Kidney (tissue), 14 donors: ENCODE results near the gene ABCB6. TPM values are rescaled to one million over a fixed set of nuclear protein-coding genes. Genes with fewer than 3 reads are reported as not detected.

Source experiments
- DNase-seq, 5 donors: peaks; one replicate each; pipeline ENCODE4 v3.0.0-alpha.2; 2013 to 2020
- FAIRE-seq: peaks from 2 replicates; lab custom pipeline; 2012; peaks lifted over from hg19 to GRCh38; lab: Jason Lieb, UNC
- H3K27ac ChIP-seq, 2 donors: one replicate each; pipeline ENCODE4 v1.7.0; 2013; ENCODE audit warnings: low read depth in 2 of 2, low read length in 2 of 2, inconsistent platforms in 1 of 2
- H3K27me3 ChIP-seq: one replicate; pipeline ENCODE4 v1.7.1; 2013; ENCODE audit warnings: low read length, inconsistent platforms; ENCODE audit not compliant: control insufficient read depth, insufficient read depth
- H3K36me3 ChIP-seq, 3 donors: one replicate each; pipeline versions ENCODE4 v1.7.0 to v1.7.1; 2013; ENCODE audit warnings: low read length in 3 of 3, control low read depth in 1 of 3, inconsistent platforms in 1 of 3; ENCODE audit not compliant: insufficient read depth in 3 of 3, control insufficient read depth in 2 of 3
- H3K4me1 ChIP-seq, 3 donors: one replicate each; pipeline versions ENCODE4 v1.7.0 to v1.7.1; 2013; ENCODE audit warnings: low read length in 3 of 3, inconsistent platforms in 1 of 3, low read depth in 1 of 3; ENCODE audit not compliant: control insufficient read depth in 2 of 3, insufficient read depth in 2 of 3
- H3K4me3 ChIP-seq, 3 donors: one replicate each; pipeline versions ENCODE4 v1.7.0 to v1.8.1; 2013; ENCODE audit warnings: low read length in 3 of 3, control low read depth in 1 of 3, inconsistent platforms in 1 of 3
- H3K9ac ChIP-seq, 3 donors: one replicate each; pipeline versions ENCODE4 v1.7.0 to v1.7.1; 2013; ENCODE audit warnings: low read length in 3 of 3, control low read depth in 1 of 3, inconsistent platforms in 1 of 3
- H3K9me3 ChIP-seq, 3 donors: one replicate each; pipeline versions ENCODE4 v1.7.0 to v1.7.1; 2013; ENCODE audit warnings: low read length in 3 of 3, control low read depth in 1 of 3, inconsistent platforms in 1 of 3; ENCODE audit not compliant: control insufficient read depth in 2 of 3, insufficient read depth in 1 of 3
- CTCF ChIP-seq: IDR thresholded peaks from 3 replicates; pipeline ENCODE4 v1.5.1; 2012; ENCODE audit warnings: mild to moderate bottlenecking, moderate library complexity, borderline replicate concordance; ENCODE audit not compliant: insufficient read depth; ENCODE audit errors: extremely low read depth
- intact Hi-C: fragments of 100-400 bp; cut with DNase I; formaldehyde crosslinking; loops from one replicate; pipeline ENCODE4 v1.11.1; 2022
- polyA plus RNA-seq: library from polyadenylated mRNA; stranded (reverse); fragments of 350-450 nt; fragmentation: Illumina TruSeq; extraction: RNeasy Lipid Tissue Mini Kit (QIAGEN cat#74804); gene quantifications from one replicate; pipeline ENCODE4 v1.2.3, GENCODE V29; 2014; ENCODE audit warnings: low read depth, low replicate concordance; ENCODE audit not compliant: insufficient read depth
- total RNA-seq: library from RNA; stranded (reverse); fragmentation: NEBNext Ultra II Directional; extraction: Animal tissue kit (Norgen Biotek cat#: 25700); gene quantifications from one replicate; pipeline ENCODE4 v1.2.1, GENCODE V29; 2021
- donor health status: control.
- donor health status: control.
- donor health status: control.
- donor health status: control.
- donor health status: control.
- donor health status: DM: yes; HTN: yes; CAD: no.
- donor health status: Normal renal cell carcinoma (clear cell type).

ABCB6 gene
- total and polyA plus RNA-seq, 2 donors from 2014 or later = 17.8 to 53.6 TPM

GRCh38 chr2:219247678-219248642 is 29.2 kb upstream of the ABCB6 start:
- peak overlapping the region; percentile 68 to 87 for H3K27ac ChIP-seq
- no peak for TF ChIP-seq CTCF
- H3K27me3 ChIP-seq = no peaks in the 10 kb centered on the region
- peaks cover 6 to 71% (median 56%) of the 10 kb centered on the region in 3 donors for H3K4me1 ChIP-seq
- intact Hi-C loops = no loop called here
- H3K36me3 ChIP-seq = peaks cover 2 to 12% (median 3%) of the 10 kb centered on the region in 3 donors
- H3K9me3 ChIP-seq = no peaks in the 10 kb centered on the region
- FAIRE-seq = no peak
- H3K9ac ChIP-seq = peak overlapping the region in 1 of 3 donors; percentile 27
- peak in 1 of 5 donors; percentile 59 for DNase-seq
- H3K4me3 ChIP-seq = no peak overlapping the region

GRCh38 chr2:219246559-219246958 is 27.8 kb upstream of the ABCB6 start:
- no peak for TF ChIP-seq CTCF
- Histone ChIP-seq H3K4me3 (no peak overlapping the region), H3K9me3 (no peaks in the 10 kb centered on the region), H3K4me1 (peaks cover 6 to 66% (median 51%) of the 10 kb centered on the region in 3 donors), H3K36me3 (peaks cover 2 to 12% (median 3%) of the 10 kb centered on the region in 3 donors), H3K9ac (no peak overlapping the region), H3K27me3 (no peaks in the 10 kb centered on the region), H3K27ac (peak overlapping the region in 1 of 2 donors; percentile 98)
- peak in 1 of 5 donors; percentile 23 for DNase-seq
- intact Hi-C loops = no loop called here
- FAIRE-seq = no peak

- FAIRE-seq (no peak), DNase-seq (peak in 1 of 5 donors; percentile 40)
These were observed 27.1 kb upstream of the ABCB6 start for GRCh38 chr2:219245899-219246230.

More at GRCh38 chr2:219245899-219246230, 27.1 kb upstream of the ABCB6 start:
- intact Hi-C loops = no loop called here
- TF ChIP-seq CTCF = no peak
- Histone ChIP-seq H3K27me3 (no peaks in the 10 kb centered on the region), H3K4me1 (peaks cover 6 to 59% (median 45%) of the 10 kb centered on the region in 3 donors), H3K4me3 (peak overlapping the region; percentile 77 to 92 (median 82)), H3K9me3 (no peaks in the 10 kb centered on the region), H3K36me3 (peaks cover 2 to 6% (median 3%) of the 10 kb centered on the region in 3 donors), H3K9ac (peak overlapping the region; percentile 65 to 98 (median 91)), H3K27ac (peak overlapping the region; percentile 96 to 98)
